BJ (cell line): Measurements from ENCODE around the gene EVX1. TPM values are rescaled to one million over a fixed set of nuclear protein-coding genes. Genes with fewer than 3 reads are reported as not detected.

Source experiments
- CTCF ChIA-PET: fragments of 350-600 bp; formaldehyde crosslinking; extraction: SDS; loops from one replicate; lab custom pipeline; 2021; ENCODE audit warnings: antibody characterized with exemption, inconsistent platforms; lab: Yijun Ruan, JAX
- POLR2A ChIA-PET: fragments of 300-600 bp; sonication (Branson Sonifier 250); formaldehyde crosslinking; extraction: SDS; loops from one replicate; lab custom pipeline; 2021; ENCODE audit warnings: antibody characterized with exemption; lab: Charles Lee
- DNase-seq: peaks from one replicate; pipeline ENCODE4 v3.0.0-alpha.2; 2011; ENCODE audit warnings: low read depth
- H3K27me3 ChIP-seq: 2 replicates; pipeline ENCODE4 v1.6.0; 2011; ENCODE audit warnings: low read length; ENCODE audit not compliant: control insufficient read depth, insufficient read depth
- H3K36me3 ChIP-seq: 2 replicates; pipeline ENCODE4 v1.5.1; 2011; ENCODE audit warnings: low read length; ENCODE audit not compliant: control insufficient read depth, insufficient read depth
- H3K4me3 ChIP-seq: 2 replicates; pipeline ENCODE4 v1.5.1; 2011; ENCODE audit warnings: low read depth, mild to moderate bottlenecking, control low read depth, low read length
- CTCF ChIP-seq: IDR thresholded peaks from 2 replicates; pipeline ENCODE4 v1.5.1; 2011; ENCODE audit warnings: low read depth, mild to moderate bottlenecking, control low read depth, inconsistent platforms, low read length, moderate library complexity; ENCODE audit not compliant: insufficient read depth
- polyA plus RNA-seq: library from polyadenylated mRNA; depleted of rRNA; stranded (reverse); fragments of >200 nt; gene quantifications from 2 replicates; pipeline ENCODE4 v1.2.3, GENCODE V29; 2011

The EVX1 gene
- polyA plus RNA-seq, 1 experiment = not detected

DNA sequence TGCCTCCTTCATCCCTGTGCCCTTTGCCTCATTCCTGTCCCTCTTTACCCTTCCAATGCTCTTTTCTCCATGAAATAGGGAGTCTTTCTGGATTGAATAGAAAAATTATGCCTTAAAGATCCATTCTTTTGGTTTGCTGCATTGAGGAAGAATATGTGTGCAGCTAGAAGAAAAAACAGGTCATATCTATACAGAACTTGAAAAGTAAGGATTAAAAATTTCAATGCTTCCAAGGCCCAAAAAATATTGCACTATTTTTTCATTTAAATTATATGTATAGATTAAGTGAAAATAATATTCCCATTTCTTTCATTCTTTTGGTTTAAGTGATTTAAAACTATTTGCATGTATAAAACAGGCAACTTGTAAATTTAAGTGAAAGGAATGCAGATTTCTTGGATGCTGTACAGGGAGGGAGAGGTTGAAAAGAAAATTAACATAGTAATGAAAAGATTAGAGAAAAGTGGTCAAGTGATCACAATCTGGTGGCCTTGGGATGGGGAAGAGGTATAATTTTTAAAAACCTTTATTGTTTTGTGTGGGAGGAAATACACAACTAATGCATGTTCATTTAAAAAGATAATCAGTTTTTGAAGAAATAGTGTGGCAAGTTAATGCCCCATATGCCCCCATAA, 18.5 kb upstream of the EVX1 start:
- TF ChIP-seq CTCF = no peak
- ChIA-PET POLR2A (no interaction called here), CTCF (interaction anchor here (1.3 to 1.9 kb wide), 2 partner anchors 9 to 11 kb away, joined by 3 to 8 read pairs; no protein-coding TSS in a partner anchor)
- DNase-seq = no peak
- Histone ChIP-seq H3K36me3 (no peaks in the 10 kb centered on the region), H3K27me3 (peaks cover 13% of the 10 kb centered on the region), H3K4me3 (no peak overlapping the region)

DNA sequence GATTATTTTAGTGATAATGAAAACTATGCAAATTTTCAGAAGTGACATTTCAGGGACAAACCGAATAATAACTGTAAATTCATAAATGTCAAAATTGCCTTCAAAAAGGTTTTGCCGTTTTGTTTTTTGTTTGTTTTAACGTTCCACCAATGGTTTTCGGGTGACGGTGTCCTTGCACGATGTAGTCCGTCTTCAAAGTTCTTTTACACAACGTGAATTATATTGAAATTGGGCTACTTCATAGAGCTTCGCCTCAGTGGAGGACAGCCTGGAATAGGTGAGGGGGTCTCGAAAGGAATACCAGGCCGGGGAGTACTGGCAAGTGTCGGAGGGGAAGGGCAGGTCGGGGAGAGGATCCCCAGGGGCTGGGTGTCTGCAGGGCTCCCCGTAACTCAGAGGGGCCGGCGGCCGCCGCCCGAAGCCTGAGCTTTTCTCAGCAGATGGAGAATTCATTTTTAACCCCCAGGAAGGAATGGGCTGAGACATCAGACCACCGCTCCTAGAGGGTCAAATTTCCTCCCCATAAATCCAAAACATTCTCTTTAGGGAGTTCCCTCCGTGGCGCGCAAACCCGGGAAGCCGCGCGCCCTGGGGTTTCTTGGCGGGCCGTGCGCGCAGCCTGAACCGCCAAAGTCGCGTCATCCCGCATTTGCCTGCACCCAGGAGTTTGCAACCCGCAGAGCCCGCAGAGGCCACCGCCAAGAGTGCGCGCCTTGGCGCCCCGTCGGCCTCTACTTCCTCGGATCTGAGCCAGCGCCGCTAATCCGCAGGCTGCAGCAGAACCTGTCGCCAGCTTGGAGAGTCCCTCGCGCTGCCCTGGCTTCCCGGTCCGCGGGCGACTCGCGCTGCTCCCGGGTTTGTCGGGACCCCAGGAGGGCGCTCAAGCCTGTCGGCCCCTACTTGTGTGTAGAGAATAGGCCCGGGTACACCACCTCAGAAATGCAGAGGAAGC, 17.3 kb upstream of the EVX1 start:
- no peak for DNase-seq
- Histone ChIP-seq H3K36me3 (no peaks in the 10 kb centered on the region), H3K27me3 (peaks cover 13% of the 10 kb centered on the region), H3K4me3 (no peak overlapping the region)
- ChIA-PET CTCF (interaction anchor here (1.0 to 1.3 kb wide), 3 partner anchors 9 to 10 kb away, joined by 3 to 6 read pairs (median 5); no protein-coding TSS in a partner anchor), POLR2A (no interaction called here)
- TF ChIP-seq CTCF = no peak

DNA sequence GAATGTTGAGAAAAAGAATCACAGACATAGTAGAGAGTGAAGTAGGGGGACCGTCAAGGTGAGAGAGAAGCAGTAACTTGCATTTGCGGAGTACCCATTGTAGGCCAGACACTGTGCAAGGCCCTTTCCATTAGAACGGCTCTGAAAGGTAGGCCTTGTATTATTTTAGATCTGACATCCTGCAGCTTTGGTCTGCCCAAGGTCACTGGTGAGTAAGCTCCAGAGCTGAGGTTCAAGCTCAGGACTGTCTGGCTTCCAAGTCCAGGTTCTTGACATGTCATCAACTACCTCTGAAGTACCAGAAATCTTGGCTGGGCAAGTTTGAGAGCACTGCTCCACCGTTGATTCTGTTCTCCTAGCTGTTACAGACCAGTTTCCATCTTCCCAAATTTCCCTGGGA, 13.2 kb upstream of the EVX1 start:
- H3K4me3 ChIP-seq = no peak overlapping the region
- H3K27me3 ChIP-seq = peaks cover 9% of the 10 kb centered on the region
- no peaks in the 10 kb centered on the region for H3K36me3 ChIP-seq
- ChIA-PET CTCF (interaction anchor here (1.4 to 1.9 kb wide), 2 partner anchors 12 to 18 kb away, joined by 3 to 8 read pairs; no protein-coding TSS in a partner anchor), POLR2A (no interaction called here)
- TF ChIP-seq CTCF = no peak
- no peak for DNase-seq

GRCh38 chr7:27235387-27236311, 7.0 kb upstream of the EVX1 start:
- Histone ChIP-seq H3K4me3 (peak overlapping the region; percentile 55), H3K36me3 (no peaks in the 10 kb centered on the region), H3K27me3 (peaks cover 17% of the 10 kb centered on the region)
- no peak for DNase-seq
- POLR2A ChIA-PET = no interaction called here
- TF ChIP-seq CTCF = peak; percentile 56
- CTCF ChIA-PET = interaction anchor here (0.6 to 1.1 kb wide), 6 partner anchors 11 to 342 kb away, joined by 3 to 4 read pairs (median 3); no protein-coding TSS in a partner anchor
